HG02884 (cell line): ENCODE results near the gene MRPL53.
"Not testable (repeated sequence)": the region's sequence is repeated elsewhere in the genome, so short reads cannot be mapped to it uniquely, and the experiment has no call there.

Experiments used
- ATAC-seq: cut with Tn5 transposase; IDR thresholded peaks from one replicate; pipeline ENCODE4 v1.9.1; 2021; ENCODE audit warnings: mild to moderate bottlenecking, moderate library complexity; ENCODE audit not compliant: unreplicated experiment

Gene MRPL53

GRCh38 chr2:74482801-74483674 lies 10.6 kb upstream of the MRPL53 start, which contains the start of the genes CCDC142 and TTC31:
TSS of gene CCDC142 (minus strand) at chr2:74482998. CDS start at chr2:74482837, 161 bp downstream.
TSS of gene TTC31 (plus strand) at chr2:74483081. CDS start at chr2:74483096, 15 bp downstream.
- peak; percentile 82 for ATAC-seq

GRCh38 chr2:74481961-74482800 lies 9.7 kb upstream of the MRPL53 start:
- ATAC-seq, result peak; percentile 21

GRCh38 chr2:74481431-74481830 lies 9.0 kb upstream of the MRPL53 start:
- ATAC-seq, result no peak

GRCh38 chr2:74474899-74475298 lies 2.4 kb upstream of the MRPL53 start:
- ATAC-seq, result no peak

GRCh38 chr2:74474481-74474880 lies 2.0 kb upstream of the MRPL53 start:
- ATAC-seq, result no peak

- no peak for ATAC-seq
These were observed 422 bp upstream of the MRPL53 start for GRCh38 chr2:74472945-74473258.

GRCh38 chr2:74471332-74472065 lies 981 bp downstream of the MRPL53 start:
- ATAC-seq, result no peak

GRCh38 chr2:74470742-74471141 lies 1.7 kb downstream of the MRPL53 start:
- ATAC-seq, result not testable (repeated sequence)

- no peak for ATAC-seq
These were observed 8.1 kb downstream of the MRPL53 start for GRCh38 chr2:74464406-74464805.

GRCh38 chr2:74462786-74463105 lies 9.7 kb downstream of the MRPL53 start:
- no peak for ATAC-seq

GRCh38 chr2:74462054-74462785 lies 10.3 kb downstream of the MRPL53 start:
- no peak for ATAC-seq

GRCh38 chr2:74461187-74462053 lies 11.1 kb downstream of the MRPL53 start:
- ATAC-seq, result no peak

- ATAC-seq, result not testable (repeated sequence)
These were observed 12.3 kb downstream of the MRPL53 start for GRCh38 chr2:74460187-74460586.

- ATAC-seq, result not testable (repeated sequence)
These were observed 12.9 kb downstream of the MRPL53 start for GRCh38 chr2:74459503-74460118.

- ATAC-seq, result no peak
These were observed 13.5 kb downstream of the MRPL53 start for GRCh38 chr2:74458938-74459363.

- peak; percentile 80 for ATAC-seq
These were observed 14.1 kb downstream of the MRPL53 start, which contains the start of gene WBP1 for GRCh38 chr2:74458132-74458937. TSS of gene WBP1 (plus strand) at chr2:74458438. CDS start at chr2:74458603, 165 bp downstream.

- peak; percentile 26 for ATAC-seq
These were observed 14.8 kb downstream of the MRPL53 start for GRCh38 chr2:74457549-74458131.

- no peak for ATAC-seq
These were observed 15.3 kb downstream of the MRPL53 start for GRCh38 chr2:74457129-74457548.
